Measurements from ENCODE around the gene C1QTNF4. TPM values are rescaled to one million over a fixed set of nuclear protein-coding genes. Genes with fewer than 3 reads are reported as not detected.
"Not testable (repeated sequence)": the region's sequence is repeated elsewhere in the genome, so short reads cannot be mapped to it uniquely, and the experiment has no call there.

C1QTNF4 gene
- total RNA-seq, 2 experiments from 2014 or later = 0.41 to 0.92 TPM

DNA sequence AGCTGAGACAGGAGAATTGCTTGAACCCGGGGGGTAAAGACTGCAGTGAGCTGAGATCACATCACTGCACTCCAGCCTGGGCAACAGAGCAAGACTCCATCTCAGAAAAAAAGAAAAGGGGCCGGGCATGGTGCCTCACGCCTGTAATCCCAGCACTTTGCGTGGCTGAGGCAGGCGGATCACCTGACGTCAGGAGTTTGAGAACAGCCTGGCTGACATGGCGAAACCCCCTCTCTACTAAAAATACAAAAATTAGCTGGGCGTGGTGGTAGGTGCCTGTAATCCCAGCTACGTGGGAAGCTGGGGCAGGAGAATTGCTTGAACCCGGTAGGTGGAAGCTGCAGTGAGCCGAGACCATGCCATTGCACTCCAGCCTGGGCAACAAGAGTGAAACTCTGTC, 42.1 kb upstream of the C1QTNF4 start:
- Histone ChIP-seq H3K4me1 (ENCODE audit: insufficient read depth, low read length) (peaks cover 12% of the 10 kb centered on the region), H3K36me3 (ENCODE audit: insufficient read depth, low read length) (peaks cover 33% of the 10 kb centered on the region)
- H3K27ac Mint-ChIP-seq; ATAC-seq (ENCODE audit: poor library complexity); H3K27me3 ChIP-seq (ENCODE audit: control insufficient read depth in 1 of 2, insufficient read depth in 2 of 2, low read length in 2 of 2); POLR2A ChIA-PET; H3K9me3 Mint-ChIP-seq; H3K4me3 ChIP-seq (ENCODE audit: low read length); DNase-seq; H3K27ac ChIP-seq (ENCODE audit: low read depth in 1 of 2, low read length in 2 of 2); CTCF ChIA-PET; H3K4me1 Mint-ChIP-seq (ENCODE audit: low read depth); intact Hi-C loops (cut with DNase I, micrococcal nuclease); H3K27me3 Mint-ChIP-seq; H3K9me3 ChIP-seq (ENCODE audit: control insufficient read depth in 1 of 2, insufficient read depth in 1 of 2, low read length in 2 of 2); H3K4me3 Mint-ChIP-seq: not testable (repeated sequence)
- H3K36me3 Mint-ChIP-seq (ENCODE audit: low read depth) = peaks cover 61% of the 10 kb centered on the region

DNA sequence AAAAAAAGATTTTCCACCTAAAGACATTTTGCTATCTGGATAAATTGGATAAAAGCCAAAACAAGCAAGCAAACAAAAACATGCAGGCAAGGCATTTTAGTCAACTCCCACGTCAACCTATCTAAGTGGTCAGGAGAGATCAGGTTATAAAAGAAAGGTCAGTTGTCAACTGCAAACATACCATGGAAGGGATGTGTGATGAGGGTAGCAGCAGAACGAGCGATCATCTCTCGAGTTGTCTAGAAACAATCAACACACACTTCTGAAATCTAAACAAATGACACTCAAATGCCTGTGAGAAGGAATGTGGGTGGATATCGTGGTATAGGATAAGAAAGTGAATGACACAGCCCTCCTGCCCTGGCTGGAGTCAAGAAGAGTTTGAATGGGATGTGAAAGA, 37.3 kb upstream of the C1QTNF4 start:
- H3K36me3 Mint-ChIP-seq (ENCODE audit: low read depth) = peaks cover 82% of the 10 kb centered on the region
- H3K9me3 Mint-ChIP-seq = no peaks in the 10 kb centered on the region
- no peaks in the 10 kb centered on the region for H3K27me3 Mint-ChIP-seq
- POLR2A ChIA-PET = no interaction called here
- intact Hi-C loops (cut with DNase I, micrococcal nuclease) = no loop called here
- Histone ChIP-seq H3K27ac (ENCODE audit: low read depth in 1 of 2, low read length in 2 of 2) (no peak overlapping the region), H3K36me3 (ENCODE audit: insufficient read depth, low read length) (peaks cover 55% of the 10 kb centered on the region), H3K4me1 (ENCODE audit: insufficient read depth, low read length) (no peaks in the 10 kb centered on the region), H3K4me3 (ENCODE audit: low read length) (no peak overlapping the region), H3K9me3 (ENCODE audit: control insufficient read depth in 1 of 2, insufficient read depth in 1 of 2, low read length in 2 of 2) (no peaks in the 10 kb centered on the region), H3K27me3 (ENCODE audit: control insufficient read depth in 1 of 2, insufficient read depth in 2 of 2, low read length in 2 of 2) (no peaks in the 10 kb centered on the region)
- ATAC-seq (ENCODE audit: poor library complexity) (no peak), DNase-seq (no peak)
- no peak overlapping the region for H3K27ac Mint-ChIP-seq
- H3K4me1 Mint-ChIP-seq (ENCODE audit: low read depth) = no peaks in the 10 kb centered on the region
- CTCF ChIA-PET = no interaction called here
- no peak overlapping the region for H3K4me3 Mint-ChIP-seq
- TF ChIP-seq, protein P1, sequence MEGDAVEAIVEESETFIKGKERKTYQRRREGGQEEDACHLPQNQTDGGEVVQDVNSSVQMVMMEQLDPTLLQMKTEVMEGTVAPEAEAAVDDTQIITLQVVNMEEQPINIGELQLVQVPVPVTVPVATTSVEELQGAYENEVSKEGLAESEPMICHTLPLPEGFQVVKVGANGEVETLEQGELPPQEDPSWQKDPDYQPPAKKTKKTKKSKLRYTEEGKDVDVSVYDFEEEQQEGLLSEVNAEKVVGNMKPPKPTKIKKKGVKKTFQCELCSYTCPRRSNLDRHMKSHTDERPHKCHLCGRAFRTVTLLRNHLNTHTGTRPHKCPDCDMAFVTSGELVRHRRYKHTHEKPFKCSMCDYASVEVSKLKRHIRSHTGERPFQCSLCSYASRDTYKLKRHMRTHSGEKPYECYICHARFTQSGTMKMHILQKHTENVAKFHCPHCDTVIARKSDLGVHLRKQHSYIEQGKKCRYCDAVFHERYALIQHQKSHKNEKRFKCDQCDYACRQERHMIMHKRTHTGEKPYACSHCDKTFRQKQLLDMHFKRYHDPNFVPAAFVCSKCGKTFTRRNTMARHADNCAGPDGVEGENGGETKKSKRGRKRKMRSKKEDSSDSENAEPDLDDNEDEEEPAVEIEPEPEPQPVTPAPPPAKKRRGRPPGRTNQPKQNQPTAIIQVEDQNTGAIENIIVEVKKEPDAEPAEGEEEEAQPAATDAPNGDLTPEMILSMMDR (IDR thresholded peaks at IDR 0.05) = no peak

DNA sequence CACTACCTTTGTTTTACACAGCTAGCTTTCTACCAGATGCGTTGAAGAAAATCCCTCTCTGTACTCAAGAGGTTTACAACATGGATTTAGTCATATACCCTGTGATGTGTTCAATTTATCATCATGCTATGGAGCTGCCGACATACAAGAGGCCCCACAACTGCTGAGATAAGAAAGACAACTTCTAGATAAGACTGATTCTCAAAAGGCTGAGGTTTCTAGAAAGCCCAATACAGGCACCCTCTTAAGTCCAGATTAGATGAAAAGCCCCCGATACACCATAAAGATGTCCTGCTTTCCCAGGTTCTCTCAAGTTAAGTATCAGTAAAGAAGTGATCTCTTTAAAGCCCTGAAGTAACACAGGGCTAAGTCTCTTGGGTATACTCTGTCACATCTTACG, 33.8 kb upstream of the C1QTNF4 start:
- Histone ChIP-seq H3K9me3 (ENCODE audit: control insufficient read depth in 1 of 2, insufficient read depth in 1 of 2, low read length in 2 of 2) (no peaks in the 10 kb centered on the region), H3K4me1 (ENCODE audit: insufficient read depth, low read length) (no peaks in the 10 kb centered on the region), H3K27ac (ENCODE audit: low read depth in 1 of 2, low read length in 2 of 2) (no peak overlapping the region), H3K4me3 (ENCODE audit: low read length) (no peak overlapping the region), H3K36me3 (ENCODE audit: insufficient read depth, low read length) (peaks cover 63% of the 10 kb centered on the region), H3K27me3 (ENCODE audit: control insufficient read depth in 1 of 2, insufficient read depth in 2 of 2, low read length in 2 of 2) (no peaks in the 10 kb centered on the region)
- no peak overlapping the region for H3K4me3 Mint-ChIP-seq
- CTCF ChIA-PET = no interaction called here
- DNase-seq (no peak), ATAC-seq (ENCODE audit: poor library complexity) (no peak)
- no peak overlapping the region for H3K27ac Mint-ChIP-seq
- POLR2A ChIA-PET = interaction anchor here (0.5 kb wide), 1 partner anchor 286 kb away, joined by 4 read pairs; no protein-coding TSS in a partner anchor
- no peaks in the 10 kb centered on the region for H3K27me3 Mint-ChIP-seq
- no peaks in the 10 kb centered on the region for H3K9me3 Mint-ChIP-seq
- intact Hi-C loops (cut with DNase I, micrococcal nuclease) = no loop called here
- no peaks in the 10 kb centered on the region for H3K4me1 Mint-ChIP-seq (ENCODE audit: low read depth)
- TF ChIP-seq, protein P1 (IDR thresholded peaks at IDR 0.05) = no peak
- H3K36me3 Mint-ChIP-seq (ENCODE audit: low read depth) = peaks cover 82% of the 10 kb centered on the region

DNA sequence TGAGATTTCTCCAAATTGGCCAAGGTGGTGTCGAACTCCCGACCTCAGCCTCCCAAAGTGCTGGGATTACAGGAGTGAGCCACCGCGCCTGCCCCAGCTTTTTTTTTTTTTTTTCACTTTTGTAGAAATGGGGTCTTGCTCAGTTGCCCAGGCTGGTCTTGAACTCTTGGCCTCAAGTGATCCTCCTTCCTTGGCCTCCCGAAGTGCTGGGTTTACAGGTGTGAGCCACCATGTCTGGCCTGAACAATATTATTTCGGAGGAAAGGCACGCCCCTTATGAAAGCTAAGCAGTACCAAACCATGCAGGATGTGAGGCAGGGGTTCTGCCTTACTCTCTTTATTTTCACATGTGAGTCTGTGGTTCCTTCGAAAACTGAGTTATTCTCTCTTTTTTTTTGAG, 32.0 kb upstream of the C1QTNF4 start:
- ChIA-PET CTCF (no interaction called here), POLR2A (no interaction called here)
- Mint-ChIP-seq H3K27ac (no peak overlapping the region), H3K36me3 (ENCODE audit: low read depth) (peaks cover 83% of the 10 kb centered on the region), H3K9me3 (no peaks in the 10 kb centered on the region), H3K27me3 (no peaks in the 10 kb centered on the region), H3K4me3 (no peak overlapping the region), H3K4me1 (ENCODE audit: low read depth) (no peaks in the 10 kb centered on the region)
- Histone ChIP-seq H3K9me3 (ENCODE audit: control insufficient read depth in 1 of 2, insufficient read depth in 1 of 2, low read length in 2 of 2) (no peaks in the 10 kb centered on the region), H3K36me3 (ENCODE audit: insufficient read depth, low read length) (peaks cover 80% of the 10 kb centered on the region), H3K27me3 (ENCODE audit: control insufficient read depth in 1 of 2, insufficient read depth in 2 of 2, low read length in 2 of 2) (no peaks in the 10 kb centered on the region), H3K4me1 (ENCODE audit: insufficient read depth, low read length) (no peaks in the 10 kb centered on the region), H3K27ac (ENCODE audit: low read depth in 1 of 2, low read length in 2 of 2) (no peak overlapping the region), H3K4me3 (ENCODE audit: low read length) (no peak overlapping the region)
- intact Hi-C loops (cut with DNase I, micrococcal nuclease) = no loop called here
- TF ChIP-seq, protein P1 (IDR thresholded peaks at IDR 0.05) = no peak
- no peak for DNase-seq
- no peak for ATAC-seq (ENCODE audit: poor library complexity)
